IMR-90 (cell line): ENCODE data around the gene FMN1. TPM values are rescaled to one million over a fixed set of nuclear protein-coding genes. Genes with fewer than 3 reads are reported as not detected.

Source experiments
- ATAC-seq: fragments of 200-7000 bp; cut with Tn5 transposase; 2 replicates; pipeline ENCODE4 v1.9.1; 2020; ENCODE audit warnings: low read depth, mild to moderate bottlenecking, moderate library complexity
- BruUV-seq: library from RNA; stranded (reverse); fragments of 400-500 nt; replicated peaks from 2 replicates; lab custom pipeline; 2021; lab: Mats Ljungman, UMichigan
- CTCF ChIA-PET: fragments of 300-600 bp; formaldehyde crosslinking; extraction: SDS; loops from one replicate; lab custom pipeline; 2021; ENCODE audit warnings: antibody characterized with exemption; lab: Yijun Ruan, JAX
- POLR2A ChIA-PET: fragments of 300-600 bp; sonication (Branson Sonifier 250); formaldehyde crosslinking; loops from one replicate; lab custom pipeline; 2022; ENCODE audit warnings: antibody characterized with exemption; ENCODE audit not compliant: unreplicated experiment; lab: Charles Lee
- DNase-seq: peaks from one replicate; pipeline ENCODE4 v3.0.0; 2013
- H2AFZ ChIP-seq: replicated peaks from 2 replicates; pipeline ENCODE3; 2013; ENCODE audit warnings: low read length, mild to moderate bottlenecking; ENCODE audit not compliant: poor library complexity
- H2AK5ac ChIP-seq: 2 replicates; pipeline ENCODE4 v1.6.1; 2013; ENCODE audit warnings: low read depth, low read length, inconsistent platforms
- H2AK9ac ChIP-seq: replicated peaks from 2 replicates; pipeline ENCODE3; 2013; ENCODE audit warnings: mild to moderate bottlenecking, low read depth, low read length, moderate library complexity; ENCODE audit not compliant: poor library complexity
- H2BK120ac ChIP-seq: 2 replicates; pipeline ENCODE4 v1.6.1; 2013; ENCODE audit warnings: low read depth, low read length, inconsistent platforms
- H2BK15ac ChIP-seq: 3 replicates; pipeline ENCODE4 v1.6.1; 2013; ENCODE audit warnings: low read depth, low read length, inconsistent platforms
- H2BK20ac ChIP-seq: 2 replicates; pipeline ENCODE4 v1.6.1; 2013; ENCODE audit warnings: low read depth, mild to moderate bottlenecking, inconsistent platforms, low read length, moderate library complexity
- H2BK5ac ChIP-seq: 2 replicates; pipeline ENCODE4 v1.6.1; 2013; ENCODE audit warnings: mild to moderate bottlenecking, low read depth, low read length, inconsistent platforms; ENCODE audit not compliant: poor library complexity, severe bottlenecking
- H3K14ac ChIP-seq: replicated peaks from 2 replicates; pipeline ENCODE4 v1.6.1; 2013; ENCODE audit warnings: low read depth, low read length, inconsistent platforms
- H3K18ac ChIP-seq: 2 replicates; pipeline ENCODE4 v1.6.1; 2013; ENCODE audit warnings: low read depth, low read length, control low read depth
- H3K23ac ChIP-seq: 2 replicates; pipeline ENCODE4 v1.6.1; 2013; ENCODE audit warnings: low read depth, low read length, inconsistent platforms
- H3K27ac ChIP-seq: 2 replicates; pipeline ENCODE4 v1.5.1; 2013; ENCODE audit warnings: mild to moderate bottlenecking, control low read depth, low read length; ENCODE audit not compliant: insufficient read depth
- H3K27me3 ChIP-seq: 2 replicates; pipeline ENCODE4 v1.6.1; 2013; ENCODE audit warnings: low read length; ENCODE audit not compliant: control insufficient read depth, insufficient read depth
- H3K36me3 ChIP-seq: 2 replicates; pipeline ENCODE4 v1.6.1; 2013; ENCODE audit warnings: low read length, mixed read lengths; ENCODE audit not compliant: control insufficient read depth, insufficient read depth
- H3K4ac ChIP-seq: 2 replicates; pipeline ENCODE4 v1.6.1; 2013; ENCODE audit warnings: low read depth, low read length, inconsistent platforms
- H3K4me1 ChIP-seq: 2 replicates; pipeline ENCODE4 v1.6.1; 2013; ENCODE audit warnings: low read length, mixed read lengths; ENCODE audit not compliant: control insufficient read depth, insufficient read depth
- H3K4me2 ChIP-seq: 2 replicates; pipeline ENCODE4 v1.6.1; 2013; ENCODE audit warnings: low read depth, mild to moderate bottlenecking, control low read depth, low read length, moderate library complexity
- H3K4me3 ChIP-seq: 2 replicates; pipeline ENCODE4 v1.5.1; 2013; ENCODE audit warnings: low read depth, mild to moderate bottlenecking, control low read depth, low read length, moderate library complexity; ENCODE audit not compliant: insufficient read depth
- H3K56ac ChIP-seq: 2 replicates; pipeline ENCODE4 v1.6.1; 2013; ENCODE audit warnings: low read length, inconsistent platforms; ENCODE audit not compliant: insufficient read depth; ENCODE audit errors: extremely low read depth
- H3K79me1 ChIP-seq, 2 experiments: 2 replicates each; pipeline ENCODE4 v1.6.1; 2013; ENCODE audit warnings: low read length in 2 of 2, inconsistent platforms in 1 of 2, low read depth in 1 of 2
- H3K9ac ChIP-seq: 2 replicates; pipeline ENCODE4 v1.6.1; 2013; ENCODE audit warnings: low read depth, low read length, control low read depth
- H3K9me1 ChIP-seq: 2 replicates; pipeline ENCODE4 v1.6.1; 2013; ENCODE audit warnings: low read length, inconsistent platforms; ENCODE audit not compliant: insufficient read depth
- H3K9me3 ChIP-seq: 2 replicates; pipeline ENCODE4 v1.6.1; 2013; ENCODE audit warnings: low read length; ENCODE audit not compliant: control insufficient read depth, insufficient read depth
- H4K20me1 ChIP-seq: 2 replicates; pipeline ENCODE4 v1.6.1; 2013; ENCODE audit warnings: low read length, inconsistent platforms; ENCODE audit not compliant: insufficient read depth
- H4K5ac ChIP-seq: 2 replicates; pipeline ENCODE4 v1.6.1; 2013; ENCODE audit warnings: mild to moderate bottlenecking, low read depth, low read length, control low read depth
- H4K8ac ChIP-seq, 2 experiments: 2 replicates each; pipeline ENCODE4 v1.6.1; 2013; ENCODE audit warnings: low read depth in 2 of 2, low read length in 2 of 2, control low read depth in 1 of 2, inconsistent platforms in 1 of 2
- H4K91ac ChIP-seq: 2 replicates; pipeline ENCODE4 v1.6.1; 2013; ENCODE audit warnings: low read depth, low read length, inconsistent platforms; ENCODE audit not compliant: insufficient read depth
- BHLHE40 ChIP-seq: fragments of 150-350 bp; IDR thresholded peaks from 2 replicates; pipeline ENCODE4 v1.6.1; 2016; ENCODE audit warnings: mild to moderate bottlenecking, low read depth, low read length
- CEBPB ChIP-seq: IDR thresholded peaks from 2 replicates; pipeline ENCODE4 v1.6.1; 2012; ENCODE audit warnings: low read depth, low read length, improper control_type of control experiment
- CHD1 ChIP-seq: IDR thresholded peaks from 2 replicates; pipeline ENCODE4 v1.6.1; 2012; ENCODE audit warnings: low read depth, low read length, improper control_type of control experiment
- MAZ ChIP-seq: IDR thresholded peaks from 2 replicates; pipeline ENCODE4 v1.6.1; 2012; ENCODE audit warnings: low read depth, mild to moderate bottlenecking, low read length, improper control_type of control experiment, moderate library complexity, borderline replicate concordance
- MXI1 ChIP-seq: IDR thresholded peaks from 2 replicates; pipeline ENCODE4 v1.6.1; 2012; ENCODE audit warnings: low read depth, mild to moderate bottlenecking, low read length, moderate library complexity, borderline replicate concordance
- RFX5 ChIP-seq: IDR thresholded peaks from 2 replicates; pipeline ENCODE4 v1.8.0; 2012; ENCODE audit warnings: low read depth, mild to moderate bottlenecking, low read length, moderate library complexity
- USF2 ChIP-seq: fragments of 150-350 bp; IDR thresholded peaks from 2 replicates; pipeline ENCODE4 v1.6.1; 2017; ENCODE audit warnings: mild to moderate bottlenecking, antibody characterized with exemption, low read length, low read depth
- WGBS, 2 experiments: methylation state at CpG; one replicate each; pipeline versions ENCODE4 v1.1.5 to v1.1.7; 2013; ENCODE audit warnings: missing lambda C conversion rate in 2 of 2; ENCODE audit not compliant: insufficient read length in 1 of 2; ENCODE audit errors: extremely low coverage in 2 of 2; 5-methylcytosine and 5-hydroxymethylcytosine counted together
- dilution Hi-C: fragments of 300-500 bp; cut with HindIII; formaldehyde crosslinking; loops from one replicate; pipeline ENCODE4 v1.14.3; 2018; ENCODE audit warnings: low sequenced_read_pairs; ENCODE audit not compliant: unreplicated experiment
- in situ Hi-C: fragments of 300-500 bp; cut with MboI; formaldehyde crosslinking; loops from 3 replicates; pipeline ENCODE4 v1.14.3; 2019; ENCODE audit warnings: low sequenced_read_pairs, inconsistent platforms, mixed read lengths
- intact Hi-C: fragments of 100-400 bp; cut with micrococcal nuclease; formaldehyde crosslinking; loops from 2 replicates; pipeline ENCODE4 v1.10.0; 2022
- polyA plus RNA-seq, 3 experiments: library from polyadenylated mRNA; depleted of rRNA; stranded (reverse); fragments of >200 nt; gene quantifications; 2 replicates each; pipeline ENCODE4 v1.2.3, GENCODE V29; 2012; ENCODE audit warnings: low replicate concordance in 1 of 3
- total RNA-seq: library from RNA; depleted of rRNA; stranded (reverse); fragments of >200 nt; gene quantifications from 2 replicates; pipeline ENCODE4 v1.2.3, GENCODE V29; 2012

FMN1 gene
- total and polyA plus RNA-seq, 2 of the 4 experiments (the other 2 are of a cell fraction): 7.3 to 17.6 TPM

DNA sequence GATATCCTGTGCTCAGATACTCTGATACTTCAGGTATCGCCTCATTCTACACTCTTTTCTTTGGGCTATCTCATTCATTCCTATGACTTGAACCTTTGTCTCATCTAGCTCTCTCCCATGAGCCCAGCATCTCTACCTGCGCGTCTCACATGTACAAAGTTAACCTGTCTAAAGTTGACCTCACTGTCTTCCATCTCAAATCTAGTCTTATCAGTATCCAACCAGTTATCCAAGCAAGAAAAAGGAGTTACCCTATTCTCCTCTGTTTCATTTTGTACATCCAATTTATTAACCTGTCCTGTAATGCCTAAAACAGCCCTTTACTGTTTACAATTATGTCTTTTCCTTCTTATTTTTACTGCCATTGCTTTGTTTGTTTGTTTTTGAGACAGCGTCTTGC lies 342.5 kb downstream of the FMN1 start:
- H2BK15ac ChIP-seq: peak overlapping the region; percentile 82
- H2BK120ac ChIP-seq: peak overlapping the region; percentile 100
- H3K56ac ChIP-seq: peak overlapping the region; percentile 90
- no peak overlapping the region for H3K4me3 ChIP-seq
- BruUV-seq: TSS peak; percentile 99
- peak overlapping the region; percentile 100 for H4K5ac ChIP-seq
- peak overlapping the region; percentile 80 for H3K9ac ChIP-seq
- H3K4ac ChIP-seq: peak overlapping the region; percentile 95
- H3K27me3 ChIP-seq: no peaks in the 10 kb centered on the region
- H4K91ac ChIP-seq: peak overlapping the region; percentile 99
- H4K8ac ChIP-seq: peak overlapping the region; percentile 80 to 94
- dilution Hi-C loops: no loop called here
- H3K23ac ChIP-seq: peak overlapping the region; percentile 65; the same call in 1 of the 2 replicates
- H3K18ac ChIP-seq: peak overlapping the region; percentile 100
- H3K27ac ChIP-seq: peak overlapping the region; percentile 97
- H3K36me3 ChIP-seq: peaks cover 3% of the 10 kb centered on the region; the same call in 1 of the 2 replicates
- peak overlapping the region; percentile 100 for H2BK20ac ChIP-seq
- peak overlapping the region; percentile 90 for H2AK5ac ChIP-seq
- ChIA-PET POLR2A (no interaction called here), CTCF (interaction anchor here (1.3 to 1.8 kb wide), 2 partner anchors 9 to 189 kb away, joined by 3 to 6 read pairs; no protein-coding TSS in a partner anchor)
- peak overlapping the region; percentile 95 for H3K14ac ChIP-seq
- in situ Hi-C loops: no loop called here
- DNase-seq (no peak), ATAC-seq (no peak)
- intact Hi-C loops: no loop called here
- H2AFZ ChIP-seq: no peak overlapping the region
- H3K9me1 ChIP-seq: peaks cover 5% of the 10 kb centered on the region
- H2AK9ac ChIP-seq: no peak overlapping the region
- WGBS, 2 experiments: 89% methylated on average over 3 of the region's 4 CpGs; no CpG with 5 or more reads in 1 of the 2 experiments
- TF ChIP-seq CEBPB (no peak), CHD1 (no peak), MAZ (no peak), BHLHE40 (no peak), USF2 (no peak), RFX5 (no peak), MXI1 (no peak)
- no peak overlapping the region for H3K4me2 ChIP-seq
- peaks cover 22% of the 10 kb centered on the region for H3K4me1 ChIP-seq
- no peaks in the 10 kb centered on the region for H3K9me3 ChIP-seq
- H3K79me1 ChIP-seq: peaks cover 15 to 39% of the 10 kb centered on the region in 2 experiments; a peak in 3 of 4 replicates
- peak overlapping the region; percentile 100 for H2BK5ac ChIP-seq
- H4K20me1 ChIP-seq: no peaks in the 10 kb centered on the region
